ENCODE measurements around the gene FRMD4A.
A peak's percentile ranks its signal among the peaks of the same experiment; 100 is the strongest.

FRMD4A gene

DNA sequence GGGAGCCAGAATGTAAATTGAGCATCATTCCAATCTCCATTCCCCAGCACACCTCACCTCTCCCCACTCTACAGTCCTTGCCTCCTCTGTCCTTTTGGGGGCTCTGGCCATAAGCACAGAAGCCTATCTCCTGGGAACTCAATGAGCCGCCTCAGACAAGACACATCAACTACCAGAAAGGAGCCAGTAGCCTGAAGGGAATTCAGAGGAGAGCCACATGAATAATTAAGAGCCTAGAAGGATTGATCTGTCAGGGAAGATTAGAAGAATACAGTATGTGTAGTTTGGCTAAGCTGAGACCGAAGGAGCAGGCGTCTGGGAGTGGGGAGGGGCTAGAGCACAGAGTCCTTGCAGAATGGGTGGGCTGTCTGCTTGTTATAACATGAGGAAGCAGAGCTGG is 31.2 kb downstream of the FRMD4A start:
- Histone ChIP-seq H3K4me2 (ENCODE audit: insufficient read depth, low read length, poor library complexity, severe bottlenecking) (no peak overlapping the region), H3K27me3 (ENCODE audit: control insufficient read depth in 3 of 3, insufficient read depth in 3 of 3, low read depth in 1 of 3, low read length in 3 of 3) (peaks cover 0 to 9% (median 0%) of the 10 kb centered on the region in 3 experiments), H4K8ac (ENCODE audit: low read depth, low read length) (no peak overlapping the region), H3K9ac (ENCODE audit: low read depth, low read length, poor library complexity) (no peak overlapping the region), H2BK5ac (ENCODE audit: low read length) (no peak overlapping the region), H3K4ac (ENCODE audit: low read length) (no peak overlapping the region), H3K27ac (replicated peaks; ENCODE audit: low read length) (no peak overlapping the region), H3K4me1 (ENCODE audit: control insufficient read depth in 2 of 2, insufficient read depth in 1 of 2, low read depth in 1 of 2, low read length in 2 of 2) (peaks cover 0 to 5% of the 10 kb centered on the region in 2 donors), H3K36me3 (replicated peaks in 1 of 2; ENCODE audit: control insufficient read depth in 2 of 2, insufficient read depth in 2 of 2, low read length in 2 of 2) (no peaks in the 10 kb centered on the region), H2BK12ac (ENCODE audit: low read length) (no peak overlapping the region), H3K14ac (ENCODE audit: low read length) (no peak overlapping the region), H2BK120ac (ENCODE audit: low read depth, low read length) (no peak overlapping the region), H2AK5ac (ENCODE audit: low read depth, low read length) (no peak overlapping the region), H3K18ac (ENCODE audit: low read length) (no peak overlapping the region), H3K9me3 (replicated peaks in 1 of 2; ENCODE audit: control insufficient read depth in 2 of 2, insufficient read depth in 1 of 2, low read depth in 1 of 2, low read length in 2 of 2) (no peaks in the 10 kb centered on the region), H3K79me1 (ENCODE audit: low read depth, low read length) (no peaks in the 10 kb centered on the region), H2BK15ac (ENCODE audit: low read length) (no peak overlapping the region), H3K4me3 (ENCODE audit: low read length in 2 of 2) (no peak overlapping the region), H4K91ac (ENCODE audit: low read depth, low read length, poor library complexity) (no peak overlapping the region), H2AFZ (ENCODE audit: low read length) (no peak overlapping the region), H3K23ac (ENCODE audit: low read depth, low read length, poor library complexity) (no peak overlapping the region)
- no peak for DNase-seq (ENCODE audit: low spot score)
- no CpG with 5 or more reads among the region's 3 CpGs for WGBS, 2 donors (ENCODE audit: extremely low coverage in 2 of 2, insufficient read length in 2 of 2, insufficient replicate concordance in 1 of 2)

DNA sequence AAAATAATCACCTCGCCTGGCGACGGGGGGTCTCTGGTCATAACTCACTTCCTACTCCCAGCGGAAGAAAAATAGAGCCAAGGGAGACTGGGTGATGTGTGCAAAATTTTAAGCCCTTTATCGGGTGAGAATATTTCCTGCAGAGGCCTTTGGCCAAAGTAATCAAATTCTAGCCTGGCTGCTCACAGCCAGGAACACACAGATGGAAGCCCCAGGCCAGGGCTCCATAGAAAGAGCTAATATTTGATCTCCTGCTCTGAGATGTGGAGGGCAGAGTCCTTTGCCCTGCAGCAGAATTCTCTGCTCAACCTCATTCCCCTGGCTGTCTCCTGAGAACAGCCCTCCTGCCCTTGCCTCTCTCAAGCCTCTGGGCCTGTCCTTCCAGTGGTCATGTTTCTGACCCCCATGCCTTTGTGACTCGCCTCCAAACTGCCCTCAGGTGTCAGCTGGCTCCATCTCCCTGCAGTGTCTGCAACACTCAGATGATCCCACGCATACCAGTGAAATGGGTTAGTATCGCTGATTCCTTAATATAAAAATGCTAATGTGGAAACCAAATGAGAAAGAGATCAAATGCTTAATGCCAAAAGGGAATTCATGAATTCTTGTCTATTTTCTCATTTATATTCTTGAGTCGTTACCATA is 34.5 kb downstream of the FRMD4A start:
- Histone ChIP-seq H2BK12ac (ENCODE audit: low read length) (no peak overlapping the region), H3K9me3 (replicated peaks in 1 of 2; ENCODE audit: control insufficient read depth in 2 of 2, insufficient read depth in 1 of 2, low read depth in 1 of 2, low read length in 2 of 2) (peaks cover 2 to 3% of the 10 kb centered on the region in 2 donors), H3K79me1 (ENCODE audit: low read depth, low read length) (no peaks in the 10 kb centered on the region), H2BK15ac (ENCODE audit: low read length) (no peak overlapping the region), H2BK120ac (ENCODE audit: low read depth, low read length) (no peak overlapping the region), H3K27me3 (ENCODE audit: control insufficient read depth in 3 of 3, insufficient read depth in 3 of 3, low read depth in 1 of 3, low read length in 3 of 3) (peaks cover 0 to 3% (median 0%) of the 10 kb centered on the region in 3 experiments), H4K8ac (ENCODE audit: low read depth, low read length) (no peak overlapping the region), H3K9ac (ENCODE audit: low read depth, low read length, poor library complexity) (no peak overlapping the region), H4K91ac (ENCODE audit: low read depth, low read length, poor library complexity) (no peak overlapping the region), H3K4me2 (ENCODE audit: insufficient read depth, low read length, poor library complexity, severe bottlenecking) (no peak overlapping the region), H3K4ac (ENCODE audit: low read length) (no peak overlapping the region), H3K18ac (ENCODE audit: low read length) (no peak overlapping the region), H3K27ac (replicated peaks; ENCODE audit: low read length) (no peak overlapping the region), H2AK5ac (ENCODE audit: low read depth, low read length) (no peak overlapping the region), H3K4me3 (ENCODE audit: low read length in 2 of 2) (peak overlapping the region in 1 of 2 donors; percentile 61), H3K14ac (ENCODE audit: low read length) (no peak overlapping the region), H2BK5ac (ENCODE audit: low read length) (no peak overlapping the region), H3K36me3 (replicated peaks in 1 of 2; ENCODE audit: control insufficient read depth in 2 of 2, insufficient read depth in 2 of 2, low read length in 2 of 2) (no peaks in the 10 kb centered on the region), H3K4me1 (ENCODE audit: control insufficient read depth in 2 of 2, insufficient read depth in 1 of 2, low read depth in 1 of 2, low read length in 2 of 2) (peaks cover 0 to 5% of the 10 kb centered on the region in 2 donors), H3K23ac (ENCODE audit: low read depth, low read length, poor library complexity) (no peak overlapping the region), H2AFZ (ENCODE audit: low read length) (no peak overlapping the region)
- DNase-seq (ENCODE audit: low spot score), result no peak
- WGBS, 2 donors (ENCODE audit: extremely low coverage in 2 of 2, insufficient read length in 2 of 2, insufficient replicate concordance in 1 of 2), result no CpG with 5 or more reads among the region's 9 CpGs

DNA sequence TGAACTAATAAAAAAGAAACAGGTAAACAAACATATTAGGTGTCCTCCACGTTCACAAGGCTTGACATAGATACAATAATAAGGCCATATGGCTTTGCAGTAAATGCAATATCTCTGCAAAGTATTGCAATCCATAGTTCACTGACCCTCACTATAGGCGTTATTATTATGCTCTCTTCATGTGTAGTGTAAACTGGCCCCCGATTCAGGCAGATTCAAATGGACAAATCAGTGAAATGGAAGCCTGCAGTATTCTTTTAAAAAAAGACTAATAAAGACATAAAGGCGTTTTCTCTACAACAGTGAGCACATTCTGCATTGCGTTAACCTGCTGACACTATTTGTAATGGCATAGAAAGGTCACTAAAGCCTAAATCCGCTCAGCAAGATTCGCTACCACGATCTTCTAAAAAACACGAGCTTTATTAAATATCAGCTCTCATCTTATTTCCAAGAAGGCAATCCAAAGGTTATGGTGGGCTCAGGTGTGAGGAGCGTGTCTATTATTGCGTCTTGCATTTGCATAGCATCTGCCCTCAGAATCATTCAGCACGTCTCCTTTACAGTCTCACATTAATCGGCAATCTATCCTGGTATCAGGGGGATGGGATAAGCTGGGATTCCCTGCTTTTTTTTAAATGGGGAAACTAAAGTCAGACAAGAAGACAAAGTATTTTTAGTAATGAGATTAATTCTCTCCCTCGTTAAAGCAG is 36.2 kb downstream of the FRMD4A start:
- no peak overlapping the region for H3K27ac ChIP-seq (replicated peaks; ENCODE audit: low read length)
- no peak overlapping the region for H2BK12ac ChIP-seq (ENCODE audit: low read length)
- no CpG with 5 or more reads among the region's 14 CpGs for WGBS, 2 donors (ENCODE audit: extremely low coverage in 2 of 2, insufficient read length in 2 of 2, insufficient replicate concordance in 1 of 2)
- H3K9ac ChIP-seq (ENCODE audit: low read depth, low read length, poor library complexity), result no peak overlapping the region
- H3K27me3 ChIP-seq (ENCODE audit: control insufficient read depth in 3 of 3, insufficient read depth in 3 of 3, low read depth in 1 of 3, low read length in 3 of 3), result peaks cover 0 to 3% (median 0%) of the 10 kb centered on the region in 3 experiments
- no peak overlapping the region for H3K4ac ChIP-seq (ENCODE audit: low read length)
- no peak overlapping the region for H3K4me3 ChIP-seq (ENCODE audit: low read length in 2 of 2)
- H4K8ac ChIP-seq (ENCODE audit: low read depth, low read length), result no peak overlapping the region
- no peaks in the 10 kb centered on the region for H3K79me1 ChIP-seq (ENCODE audit: low read depth, low read length)
- H2BK15ac ChIP-seq (ENCODE audit: low read length), result no peak overlapping the region
- no peaks in the 10 kb centered on the region for H3K36me3 ChIP-seq (replicated peaks in 1 of 2; ENCODE audit: control insufficient read depth in 2 of 2, insufficient read depth in 2 of 2, low read length in 2 of 2)
- no peak overlapping the region for H2AK5ac ChIP-seq (ENCODE audit: low read depth, low read length)
- DNase-seq (ENCODE audit: low spot score), result no peak
- peaks cover 0 to 5% of the 10 kb centered on the region in 2 donors for H3K4me1 ChIP-seq (ENCODE audit: control insufficient read depth in 2 of 2, insufficient read depth in 1 of 2, low read depth in 1 of 2, low read length in 2 of 2)
- H3K14ac ChIP-seq (ENCODE audit: low read length), result no peak overlapping the region
- H2AFZ ChIP-seq (ENCODE audit: low read length), result no peak overlapping the region
- H3K4me2 ChIP-seq (ENCODE audit: insufficient read depth, low read length, poor library complexity, severe bottlenecking), result no peak overlapping the region
- no peak overlapping the region for H4K91ac ChIP-seq (ENCODE audit: low read depth, low read length, poor library complexity)
- H3K23ac ChIP-seq (ENCODE audit: low read depth, low read length, poor library complexity), result no peak overlapping the region
- H3K18ac ChIP-seq (ENCODE audit: low read length), result no peak overlapping the region
- no peak overlapping the region for H2BK5ac ChIP-seq (ENCODE audit: low read length)
- no peak overlapping the region for H2BK120ac ChIP-seq (ENCODE audit: low read depth, low read length)
- peaks cover 2 to 3% of the 10 kb centered on the region in 2 donors for H3K9me3 ChIP-seq (replicated peaks in 1 of 2; ENCODE audit: control insufficient read depth in 2 of 2, insufficient read depth in 1 of 2, low read depth in 1 of 2, low read length in 2 of 2)

DNA sequence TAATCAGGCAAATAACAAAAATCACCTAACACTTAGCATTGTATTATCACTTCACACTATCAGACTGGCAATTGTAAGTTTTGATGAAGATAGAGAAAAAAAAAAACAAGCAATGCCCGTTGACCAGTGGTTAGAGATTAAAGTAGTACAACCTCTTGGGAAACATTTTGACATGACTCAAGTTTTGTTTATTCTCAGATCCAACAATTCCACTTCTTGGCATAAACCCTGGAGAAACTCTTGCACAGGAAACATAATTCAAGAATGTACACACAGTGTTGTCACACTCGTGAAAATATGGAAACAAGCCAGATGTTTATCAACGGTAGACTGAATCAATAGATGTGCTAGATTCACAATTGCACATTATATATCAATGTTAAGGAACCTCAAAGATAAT is 37.2 kb downstream of the FRMD4A start:
- Histone ChIP-seq H3K27ac (replicated peaks; ENCODE audit: low read length) (no peak overlapping the region), H3K18ac (ENCODE audit: low read length) (no peak overlapping the region), H2BK15ac (ENCODE audit: low read length) (no peak overlapping the region), H3K14ac (ENCODE audit: low read length) (no peak overlapping the region), H2BK12ac (ENCODE audit: low read length) (no peak overlapping the region), H3K9ac (ENCODE audit: low read depth, low read length, poor library complexity) (no peak overlapping the region), H2AFZ (ENCODE audit: low read length) (no peak overlapping the region), H3K4me2 (ENCODE audit: insufficient read depth, low read length, poor library complexity, severe bottlenecking) (no peak overlapping the region), H3K36me3 (replicated peaks in 1 of 2; ENCODE audit: control insufficient read depth in 2 of 2, insufficient read depth in 2 of 2, low read length in 2 of 2) (no peaks in the 10 kb centered on the region), H3K23ac (ENCODE audit: low read depth, low read length, poor library complexity) (no peak overlapping the region), H3K4me1 (ENCODE audit: control insufficient read depth in 2 of 2, insufficient read depth in 1 of 2, low read depth in 1 of 2, low read length in 2 of 2) (peaks cover 0 to 5% of the 10 kb centered on the region in 2 donors), H3K4me3 (ENCODE audit: low read length in 2 of 2) (no peak overlapping the region), H2BK120ac (ENCODE audit: low read depth, low read length) (no peak overlapping the region), H3K4ac (ENCODE audit: low read length) (no peak overlapping the region), H3K79me1 (ENCODE audit: low read depth, low read length) (no peaks in the 10 kb centered on the region), H4K8ac (ENCODE audit: low read depth, low read length) (no peak overlapping the region), H3K9me3 (replicated peaks in 1 of 2; ENCODE audit: control insufficient read depth in 2 of 2, insufficient read depth in 1 of 2, low read depth in 1 of 2, low read length in 2 of 2) (peaks cover 2 to 3% of the 10 kb centered on the region in 2 donors), H4K91ac (ENCODE audit: low read depth, low read length, poor library complexity) (no peak overlapping the region), H2BK5ac (ENCODE audit: low read length) (no peak overlapping the region), H3K27me3 (ENCODE audit: control insufficient read depth in 3 of 3, insufficient read depth in 3 of 3, low read depth in 1 of 3, low read length in 3 of 3) (peaks cover 0 to 3% (median 0%) of the 10 kb centered on the region in 3 experiments), H2AK5ac (ENCODE audit: low read depth, low read length) (no peak overlapping the region)
- WGBS, 2 donors (ENCODE audit: extremely low coverage in 2 of 2, insufficient read length in 2 of 2, insufficient replicate concordance in 1 of 2), result no CpG with 5 or more reads among the region's 3 CpGs
- DNase-seq (ENCODE audit: low spot score), result no peak

Data from neuronal stem cell (in vitro differentiated cells).